Measurements from ENCODE around the gene KIF23. TPM values are rescaled to one million over a fixed set of nuclear protein-coding genes. Genes with fewer than 3 reads are reported as not detected.

Gene KIF23
- total RNA-seq, 1 experiment from 2014 or later, result 77.3 TPM

GRCh38 chr15:69490356-69491037 lies 76.3 kb downstream of the KIF23 start:
- no peaks in the 10 kb centered on the region for H3K9me3 ChIP-seq (ENCODE audit: low read length)
- no peak overlapping the region for H3K4me3 ChIP-seq (ENCODE audit: low read length)
- no TSS peak for BruUV-seq (replicated peaks)
- H3K79me2 ChIP-seq (ENCODE audit: low read length), result no peaks in the 10 kb centered on the region
- no peak for TF ChIP-seq EZH2phosphoT487 (IDR thresholded peaks at IDR 0.05; ENCODE audit: borderline replicate concordance, low read length)
- TF ChIP-seq EZH2 (IDR thresholded peaks at IDR 0.05; ENCODE audit: low read length, unreplicated experiment), result no peak
- no peak for TF ChIP-seq CTCF (conservative IDR thresholded peaks at IDR 0.05; ENCODE audit: low read depth, low read length)
- no peaks in the 10 kb centered on the region for H3K4me1 ChIP-seq (ENCODE audit: insufficient read depth, low read length)
- ChIA-PET CTCF (no interaction called here), POLR2A (ENCODE audit: unreplicated experiment) (no interaction called here)
- DNase-seq, result no peak
- no peaks in the 10 kb centered on the region for H3K27me3 ChIP-seq (ENCODE audit: low read length)
- no peaks in the 10 kb centered on the region for H3K9me2 ChIP-seq (replicated peaks; ENCODE audit: low read length)
- H3K4me2 ChIP-seq (ENCODE audit: low read length), result no peak overlapping the region
- no peaks in the 10 kb centered on the region for H4K20me1 ChIP-seq (ENCODE audit: low read length)
- intact Hi-C loops (cut with micrococcal nuclease), result no loop called here
- no peak overlapping the region for H3K9ac ChIP-seq (ENCODE audit: low read length)
- H3K36me3 ChIP-seq (ENCODE audit: low read depth, low read length), result no peaks in the 10 kb centered on the region
- H2AFZ ChIP-seq (ENCODE audit: low read length), result no peak overlapping the region
- no peaks in the 10 kb centered on the region for H3F3A ChIP-seq (ENCODE audit: low read length, unreplicated experiment)
- no peak for ATAC-seq
- no peak overlapping the region for H3K27ac ChIP-seq (ENCODE audit: low read length)

GRCh38 chr15:69491038-69491505 lies 76.9 kb downstream of the KIF23 start:
- Histone ChIP-seq H3K27me3 (ENCODE audit: low read length) (no peaks in the 10 kb centered on the region), H3K9me2 (replicated peaks; ENCODE audit: low read length) (no peaks in the 10 kb centered on the region), H3K4me3 (ENCODE audit: low read length) (no peak overlapping the region), H3K4me1 (ENCODE audit: insufficient read depth, low read length) (no peaks in the 10 kb centered on the region), H3K79me2 (ENCODE audit: low read length) (no peaks in the 10 kb centered on the region), H3K9me3 (ENCODE audit: low read length) (no peaks in the 10 kb centered on the region), H3F3A (ENCODE audit: low read length, unreplicated experiment) (no peaks in the 10 kb centered on the region), H2AFZ (ENCODE audit: low read length) (no peak overlapping the region), H3K4me2 (ENCODE audit: low read length) (no peak overlapping the region), H4K20me1 (ENCODE audit: low read length) (no peaks in the 10 kb centered on the region), H3K9ac (ENCODE audit: low read length) (no peak overlapping the region), H3K27ac (ENCODE audit: low read length) (no peak overlapping the region), H3K36me3 (ENCODE audit: low read depth, low read length) (no peaks in the 10 kb centered on the region)
- intact Hi-C loops (cut with micrococcal nuclease), result no loop called here
- ChIA-PET CTCF (no interaction called here), POLR2A (ENCODE audit: unreplicated experiment) (no interaction called here)
- ATAC-seq, result no peak
- BruUV-seq (replicated peaks), result no TSS peak
- no peak for DNase-seq
- TF ChIP-seq EZH2phosphoT487 (IDR thresholded peaks at IDR 0.05; ENCODE audit: borderline replicate concordance, low read length), result no peak
- no peak for TF ChIP-seq EZH2 (IDR thresholded peaks at IDR 0.05; ENCODE audit: low read length, unreplicated experiment)
- no peak for TF ChIP-seq CTCF (conservative IDR thresholded peaks at IDR 0.05; ENCODE audit: low read depth, low read length)

GRCh38 chr15:69493406-69493805 lies 79.3 kb downstream of the KIF23 start:
- ChIA-PET POLR2A (ENCODE audit: unreplicated experiment) (no interaction called here), CTCF (no interaction called here)
- Histone ChIP-seq H3K79me2 (ENCODE audit: low read length) (no peaks in the 10 kb centered on the region), H3K27ac (ENCODE audit: low read length) (no peak overlapping the region), H3K4me2 (ENCODE audit: low read length) (no peak overlapping the region), H3K4me1 (ENCODE audit: insufficient read depth, low read length) (no peaks in the 10 kb centered on the region), H3K9me3 (ENCODE audit: low read length) (no peaks in the 10 kb centered on the region), H3K27me3 (ENCODE audit: low read length) (no peaks in the 10 kb centered on the region), H2AFZ (ENCODE audit: low read length) (no peak overlapping the region), H3K36me3 (ENCODE audit: low read depth, low read length) (no peaks in the 10 kb centered on the region), H3F3A (ENCODE audit: low read length, unreplicated experiment) (no peaks in the 10 kb centered on the region), H3K4me3 (ENCODE audit: low read length) (no peak overlapping the region), H4K20me1 (ENCODE audit: low read length) (no peaks in the 10 kb centered on the region), H3K9me2 (replicated peaks; ENCODE audit: low read length) (no peaks in the 10 kb centered on the region), H3K9ac (ENCODE audit: low read length) (no peak overlapping the region)
- TF ChIP-seq EZH2phosphoT487 (IDR thresholded peaks at IDR 0.05; ENCODE audit: borderline replicate concordance, low read length) (no peak), CTCF (conservative IDR thresholded peaks at IDR 0.05; ENCODE audit: low read depth, low read length) (no peak), EZH2 (IDR thresholded peaks at IDR 0.05; ENCODE audit: low read length, unreplicated experiment) (no peak)
- DNase-seq (no peak), ATAC-seq (no peak)
- no TSS peak for BruUV-seq (replicated peaks)
- intact Hi-C loops (cut with micrococcal nuclease), result no loop called here
